GF-D8 (cell line): Measurements from ENCODE around the gene TMEM156.
"Not testable (repeated sequence)": the region's sequence is repeated elsewhere in the genome, so short reads cannot be mapped to it uniquely, and the experiment has no call there.

Experiments
- DNase-seq: peaks from one replicate; lab custom pipeline; 2025; lab: John Stamatoyannopoulos, UW

TMEM156 gene

DNA sequence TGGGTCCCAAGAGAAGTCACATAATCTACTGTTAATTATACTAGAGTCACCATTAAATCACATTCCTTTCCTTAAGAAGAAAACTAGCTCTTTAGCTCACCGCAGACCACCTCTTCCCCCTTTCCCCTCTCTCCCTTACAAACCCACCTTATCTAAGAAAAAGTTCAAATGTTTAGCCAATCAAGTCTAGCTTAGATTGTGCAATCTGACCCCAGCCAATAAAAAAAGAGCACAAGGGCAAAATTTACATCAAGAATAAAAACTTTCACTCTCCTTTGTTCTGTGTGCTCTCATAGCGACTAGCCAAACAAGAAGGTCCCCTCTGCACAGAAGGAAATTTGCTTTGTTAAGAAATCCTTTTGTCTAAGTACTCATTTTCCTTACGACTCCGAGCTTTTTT is 76.3 kb downstream of the TMEM156 start:
- no peak for DNase-seq

DNA sequence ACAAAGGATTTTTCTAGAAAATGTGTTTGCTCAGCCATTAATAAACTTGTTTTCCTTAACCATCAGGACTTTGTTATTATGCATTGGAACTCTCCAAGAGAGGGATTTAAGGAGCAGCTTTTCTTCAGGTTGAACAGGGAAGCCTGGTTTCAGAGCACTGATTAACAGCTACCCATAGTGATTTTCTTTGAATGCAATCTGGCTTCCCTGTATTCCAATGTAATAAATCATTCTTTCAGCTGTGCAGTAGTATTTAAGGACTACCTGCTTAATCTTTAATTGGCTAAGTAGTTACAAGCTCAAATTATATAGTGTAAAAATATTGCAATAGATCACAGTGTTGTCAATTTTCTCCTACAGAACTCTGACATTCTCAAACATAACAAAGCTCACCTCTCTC is 77.5 kb downstream of the TMEM156 start:
- DNase-seq, result no peak

DNA sequence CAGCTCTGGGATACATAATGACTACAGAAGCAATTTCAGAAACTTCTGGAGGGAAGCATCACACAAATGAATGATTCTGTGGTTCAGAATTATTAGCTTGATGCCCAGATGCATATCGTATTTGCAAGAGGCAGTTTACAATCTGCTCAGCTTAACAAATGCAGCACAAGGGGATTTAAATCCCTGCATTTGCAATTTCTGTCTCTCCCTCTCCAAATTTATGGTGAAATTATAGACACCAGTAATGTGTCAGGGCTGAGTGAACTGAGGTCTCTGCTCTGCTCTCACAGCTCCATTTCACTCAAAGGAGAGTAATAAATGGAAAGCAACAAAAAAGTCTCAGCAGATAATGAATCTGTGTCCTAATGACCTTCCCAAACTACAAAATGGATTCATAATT is 80.2 kb downstream of the TMEM156 start:
- DNase-seq, result no peak

DNA sequence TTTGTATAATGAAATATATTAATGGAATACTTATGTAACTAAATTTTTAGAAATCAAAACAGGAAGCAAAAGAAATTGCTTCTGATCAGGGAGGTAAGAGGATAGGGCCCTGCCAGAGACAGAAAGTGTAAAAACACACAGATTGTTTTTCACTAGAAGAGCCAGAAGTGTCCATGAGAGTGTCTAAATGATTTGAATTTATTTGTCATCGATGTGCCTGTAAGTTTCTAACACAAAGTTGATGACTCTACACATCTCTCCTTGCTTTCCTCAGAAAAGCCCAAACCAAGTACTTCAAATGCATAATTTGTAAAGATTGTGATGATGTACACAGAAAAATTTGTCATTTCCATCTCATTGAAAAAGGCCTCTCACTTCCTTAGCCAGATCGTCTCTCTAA is 80.6 kb downstream of the TMEM156 start:
- DNase-seq, result no peak

GRCh38 chr4:38950734-38951133 is 81.5 kb downstream of the TMEM156 start:
- no peak for DNase-seq

GRCh38 chr4:38950159-38950558 is 82.0 kb downstream of the TMEM156 start:
- DNase-seq, result no peak

DNA sequence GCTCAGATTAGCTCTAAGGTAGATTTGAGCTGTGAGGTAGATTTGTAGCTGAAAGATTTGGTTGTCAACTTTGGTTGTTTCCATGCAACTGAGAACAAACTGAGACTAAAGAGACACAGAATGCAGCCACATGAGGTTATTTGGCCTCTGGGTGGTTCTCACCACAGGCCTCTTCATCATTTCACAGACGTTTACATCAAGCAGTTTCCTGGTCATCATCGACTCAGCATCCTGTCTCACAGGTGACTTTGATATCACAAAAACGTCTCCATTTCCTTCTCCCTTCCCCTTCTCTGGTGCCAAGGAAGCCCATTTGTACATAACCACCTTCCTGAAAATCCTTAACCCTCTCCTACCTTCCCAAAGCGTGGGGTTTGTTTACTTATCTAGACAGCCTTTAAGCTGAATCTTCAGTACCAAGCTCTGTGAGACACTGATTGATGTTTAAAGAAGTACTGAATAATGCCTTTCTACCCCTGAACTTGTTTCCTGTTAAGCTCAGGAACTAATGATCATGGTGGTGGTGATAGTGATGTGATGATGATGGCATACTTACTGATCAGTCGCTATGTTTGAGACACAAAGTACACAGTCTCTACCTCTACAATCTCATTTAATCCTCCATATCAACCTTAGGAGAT is 82.7 kb downstream of the TMEM156 start:
- no peak for DNase-seq

DNA sequence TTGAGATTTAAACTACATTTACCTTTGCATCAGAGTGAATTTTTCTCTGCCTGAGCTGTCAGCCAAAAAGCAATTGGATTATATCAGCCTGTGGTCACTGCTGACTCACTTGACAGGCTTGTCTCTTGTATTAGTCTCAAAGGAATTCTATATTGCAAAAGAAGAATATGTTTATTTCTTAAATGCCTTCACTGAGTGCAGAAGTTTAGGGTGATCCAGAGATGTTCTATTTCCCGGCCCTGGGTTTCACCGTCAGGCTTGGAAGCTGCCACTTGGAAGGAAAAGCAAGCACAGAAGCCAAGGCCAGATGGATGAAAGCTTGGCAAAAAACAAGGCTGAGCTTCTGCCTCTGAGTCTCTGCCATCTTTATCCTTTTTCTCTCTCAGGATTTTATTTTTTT is 83.7 kb downstream of the TMEM156 start:
- DNase-seq, result no peak

DNA sequence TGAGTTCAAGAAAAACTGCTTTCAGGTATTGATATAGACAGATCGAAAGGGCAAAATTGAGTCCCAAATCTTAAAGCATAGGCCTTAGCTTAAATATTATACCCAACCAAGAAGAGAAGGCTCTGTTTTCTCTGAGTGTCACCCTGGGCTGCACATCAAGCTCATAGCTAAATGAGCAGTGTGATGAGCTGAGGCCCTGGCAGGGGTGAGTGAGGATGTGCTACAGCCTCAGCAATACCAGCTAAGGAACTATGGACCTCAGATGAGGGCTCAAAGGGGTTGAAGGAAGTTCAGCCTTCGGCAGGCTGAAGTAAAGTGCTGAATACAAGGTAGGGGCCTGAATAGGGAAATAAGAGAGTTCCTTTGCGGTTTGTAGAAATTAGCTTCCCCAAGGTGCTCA is 85.3 kb downstream of the TMEM156 start:
- DNase-seq, result no peak

- no peak for DNase-seq
Observed at GRCh38 chr4:38944440-38944839, 87.8 kb downstream of the TMEM156 start.

DNA sequence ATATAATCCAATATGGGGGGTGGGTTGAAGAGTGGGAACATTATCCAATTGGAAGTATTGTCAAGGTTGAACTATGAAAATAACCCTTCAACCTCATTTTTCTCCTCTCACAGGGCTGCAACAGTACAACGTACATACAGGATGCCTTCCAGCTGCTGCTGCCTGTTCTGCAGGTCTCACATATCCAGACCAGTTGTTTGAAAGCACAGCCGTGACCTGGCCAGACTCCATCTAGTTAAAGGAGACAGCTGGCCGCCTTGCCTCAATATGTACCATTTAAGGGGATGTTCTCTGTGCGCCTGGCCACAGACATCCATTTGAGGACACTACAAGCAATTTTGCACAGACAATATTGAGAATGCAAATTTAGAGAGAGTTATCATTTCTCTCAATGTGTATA is 88.9 kb downstream of the TMEM156 start:
- no peak for DNase-seq

- DNase-seq, result not testable (repeated sequence)
Observed at GRCh38 chr4:38941906-38942305, 90.3 kb downstream of the TMEM156 start.

- no peak for DNase-seq
Observed at GRCh38 chr4:38940476-38940875, 91.7 kb downstream of the TMEM156 start.

GRCh38 chr4:38939165-38939564 is 93.0 kb downstream of the TMEM156 start:
- DNase-seq, result no peak

- DNase-seq, result no peak
Observed at GRCh38 chr4:38935391-38936073, 96.7 kb downstream of the TMEM156 start.

GRCh38 chr4:38931125-38931524 is 101.1 kb downstream of the TMEM156 start:
- no peak for DNase-seq

DNA sequence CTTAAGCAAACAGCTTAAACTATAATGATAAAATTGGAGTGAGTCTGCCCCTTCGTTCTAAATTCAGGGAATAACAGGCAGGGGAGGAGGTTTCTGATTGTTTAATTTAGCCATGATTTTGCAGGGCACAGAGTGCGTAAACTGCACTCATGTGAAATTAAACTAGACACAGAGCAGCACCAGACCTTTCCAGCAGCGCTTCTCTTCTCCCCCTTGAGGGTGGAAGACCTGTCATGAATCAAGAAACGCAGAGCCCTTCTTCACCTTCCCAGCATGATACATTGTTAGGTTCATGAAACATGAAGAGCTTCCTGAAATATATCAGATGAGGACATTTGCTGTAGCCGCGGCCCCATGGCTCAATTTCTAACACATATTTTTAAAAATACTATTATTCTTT is 101.5 kb downstream of the TMEM156 start:
- DNase-seq, result no peak

DNA sequence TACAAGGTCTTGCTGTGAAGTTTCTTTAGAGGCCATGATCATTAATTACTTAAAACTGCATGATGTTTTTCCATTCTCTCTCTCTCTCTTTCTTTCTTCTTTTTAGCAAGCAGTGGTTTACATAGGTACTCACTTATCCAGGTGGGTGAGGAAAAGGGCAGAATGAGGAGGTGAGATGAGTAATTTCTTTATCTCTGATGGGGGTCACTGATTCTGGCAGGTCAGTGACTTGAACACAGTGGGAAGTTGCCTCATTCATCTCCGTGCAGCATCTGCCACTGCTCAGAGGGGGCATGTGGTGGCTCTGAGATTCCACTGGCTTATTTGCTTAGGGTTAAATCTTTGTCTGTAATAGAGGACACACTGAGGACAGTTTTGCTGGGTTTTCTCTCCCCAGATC is 102.0 kb downstream of the TMEM156 start:
- no peak for DNase-seq

- no peak for DNase-seq
Observed at GRCh38 chr4:38928974-38929373, 103.2 kb downstream of the TMEM156 start.

GRCh38 chr4:38928568-38928967 is 103.6 kb downstream of the TMEM156 start:
- no peak for DNase-seq

GRCh38 chr4:38926896-38927295 is 105.3 kb downstream of the TMEM156 start:
- no peak for DNase-seq

DNA sequence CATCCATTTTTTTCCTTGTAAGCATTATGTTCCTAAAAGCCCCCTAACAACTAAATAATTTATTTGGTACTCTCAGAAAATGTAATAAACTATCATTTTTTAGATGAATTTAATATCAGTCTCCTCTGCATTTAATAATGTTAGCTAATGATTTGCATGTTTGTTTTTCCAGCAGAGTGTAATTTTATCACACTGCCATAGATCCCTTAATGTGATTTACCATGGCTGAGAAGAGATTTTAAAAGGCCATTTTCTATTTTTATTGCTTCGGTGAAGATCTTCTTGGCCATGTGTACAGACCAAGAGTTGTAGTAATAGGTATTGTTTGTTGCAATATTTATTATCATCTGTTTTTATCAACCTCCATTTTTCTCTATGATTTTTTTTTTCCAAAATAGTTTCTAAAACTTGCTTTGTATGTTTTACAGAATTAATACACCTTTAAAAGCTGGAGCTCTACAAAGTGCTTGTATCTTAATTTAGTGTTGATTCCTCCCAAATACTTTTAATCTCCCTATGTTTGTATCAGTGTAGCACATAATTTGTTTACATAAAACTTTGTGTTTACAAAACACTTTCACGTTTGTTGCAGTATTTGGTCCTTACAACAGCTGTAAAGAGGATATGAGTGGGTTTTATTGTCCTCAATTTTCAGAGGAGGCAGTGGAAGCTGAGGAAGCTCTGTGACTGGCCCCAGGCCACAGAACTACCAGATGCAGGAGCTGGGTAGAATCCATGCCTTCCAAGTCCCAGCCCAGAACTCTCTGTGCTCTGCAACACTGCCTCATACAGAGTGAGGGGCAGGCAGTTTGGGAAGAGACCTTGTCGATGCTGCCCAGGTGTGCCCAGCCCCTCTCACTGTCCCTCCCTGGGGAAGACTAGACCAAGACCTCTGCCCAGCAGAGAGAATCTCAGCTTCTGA is 106.5 kb downstream of the TMEM156 start:
- no peak for DNase-seq

- no peak for DNase-seq
Observed at GRCh38 chr4:38924353-38924752, 107.9 kb downstream of the TMEM156 start.
